Hematopoietic multipotent progenitor cell (in vitro differentiated cells): ENCODE measurements around the gene ACOD1. TPM values are rescaled to one million over a fixed set of nuclear protein-coding genes. Genes with fewer than 3 reads are reported as not detected.
"Not testable (repeated sequence)": the region's sequence is repeated elsewhere in the genome, so short reads cannot be mapped to it uniquely, and the experiment has no call there.

Source experiments
- DNase-seq, 3 donors: peaks; one replicate each; pipeline ENCODE4 v3.0.0-alpha.2; 2011 to 2015; ENCODE audit warnings: low read depth in 2 of 3, low spot score in 2 of 3
- total RNA-seq: library from RNA; depleted of rRNA; stranded (reverse); fragments of >200 nt; gene quantifications from one replicate; pipeline ENCODE4 v1.2.3, GENCODE V29; 2012

Gene ACOD1
- total RNA-seq, 1 donor: not detected

DNA sequence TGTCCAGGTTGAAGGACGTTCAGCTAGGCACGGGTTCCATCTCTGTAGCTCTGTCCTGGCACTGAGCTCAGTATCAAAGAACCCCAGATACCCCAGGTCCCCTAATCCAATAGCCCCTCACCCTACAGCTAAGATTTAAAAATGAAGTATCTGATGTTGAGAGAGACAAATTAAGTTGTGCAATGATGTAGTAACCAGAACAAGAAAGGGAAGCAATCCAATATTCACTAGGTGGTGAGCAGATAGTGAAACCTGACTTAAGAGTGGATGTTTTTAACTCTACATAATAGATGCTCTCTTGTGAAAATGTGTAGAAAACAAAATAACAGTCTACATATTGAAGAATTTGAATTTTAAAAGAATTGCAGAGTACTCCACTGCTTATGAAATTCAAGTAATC lies 1.8 kb downstream of the ACOD1 start:
- no peak for DNase-seq

DNA sequence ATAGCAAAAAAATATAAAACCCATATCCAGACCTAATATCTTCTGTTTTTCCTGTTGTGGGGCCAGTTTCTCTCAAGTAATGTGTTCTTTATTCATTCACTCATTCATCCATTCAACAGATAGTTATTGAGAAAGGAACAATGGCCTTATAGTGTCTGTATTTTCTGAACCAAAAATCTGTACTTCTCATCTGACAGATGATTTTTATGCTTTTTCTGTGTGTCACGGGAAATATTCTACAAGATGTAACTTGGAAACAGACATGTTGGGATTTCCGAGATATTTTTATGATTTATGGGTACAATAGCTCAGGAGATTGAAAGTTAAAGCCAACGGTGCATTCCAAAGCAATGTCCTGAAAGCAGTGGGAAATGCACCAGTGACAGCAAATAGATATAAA lies 5.7 kb downstream of the ACOD1 start:
- DNase-seq: no peak

DNA sequence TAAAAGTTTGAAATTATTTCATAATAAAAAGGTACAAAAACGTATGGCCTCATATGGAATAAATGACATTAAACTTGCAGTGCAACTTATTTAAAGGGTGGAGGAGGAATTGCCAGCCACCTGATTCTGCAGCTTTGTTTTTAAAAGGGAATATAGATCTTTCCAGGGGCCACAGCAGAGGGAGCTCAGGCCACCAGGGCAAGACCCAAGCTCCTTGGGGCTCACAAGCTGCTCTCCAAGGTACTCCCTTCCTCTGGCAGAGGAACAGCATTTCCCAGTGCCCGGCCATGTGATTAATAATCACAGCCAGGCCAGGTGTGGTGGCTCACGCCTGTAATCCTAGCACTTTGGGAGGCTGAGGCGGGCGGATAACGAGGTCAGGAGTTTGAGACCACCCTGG lies 6.2 kb downstream of the ACOD1 start:
- no peak for DNase-seq

DNA sequence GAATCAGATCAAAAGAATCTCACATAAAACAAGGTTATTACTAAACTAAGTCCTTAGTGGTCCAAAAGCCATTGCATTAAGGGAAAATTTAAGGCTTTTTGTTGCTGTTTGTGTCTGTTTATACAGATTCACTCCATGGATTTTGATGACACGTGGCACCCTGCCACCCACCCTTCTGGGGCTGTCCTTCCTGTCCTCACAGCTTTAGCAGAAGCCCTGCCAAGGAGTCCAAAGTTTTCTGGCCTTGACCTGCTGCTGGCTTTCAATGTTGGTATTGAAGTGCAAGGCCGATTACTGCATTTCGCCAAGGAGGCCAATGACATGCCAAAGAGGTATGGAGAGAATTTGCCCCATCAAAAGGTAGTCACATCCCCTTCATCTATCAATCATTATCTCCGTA lies 6.9 kb downstream of the ACOD1 start:
- no peak for DNase-seq

DNA sequence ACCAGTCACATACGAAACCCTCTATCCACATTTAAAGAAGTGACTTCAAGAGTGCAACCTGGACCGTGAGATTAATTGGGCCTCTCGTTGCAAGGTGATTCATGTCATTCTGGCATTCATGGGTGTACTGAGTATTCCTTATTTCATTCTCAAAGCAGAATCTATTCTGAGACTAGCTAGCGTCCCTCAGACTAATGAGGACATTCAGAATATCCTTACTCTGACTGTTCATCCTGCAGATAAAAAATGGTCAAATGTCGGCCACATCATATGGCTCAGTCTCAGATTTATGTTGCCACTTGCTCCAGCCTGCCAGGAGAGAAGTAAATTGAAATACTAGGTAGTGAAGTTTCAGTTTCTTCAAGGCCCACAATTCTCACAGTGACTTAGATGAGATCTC lies 7.3 kb downstream of the ACOD1 start:
- DNase-seq: no peak

DNA sequence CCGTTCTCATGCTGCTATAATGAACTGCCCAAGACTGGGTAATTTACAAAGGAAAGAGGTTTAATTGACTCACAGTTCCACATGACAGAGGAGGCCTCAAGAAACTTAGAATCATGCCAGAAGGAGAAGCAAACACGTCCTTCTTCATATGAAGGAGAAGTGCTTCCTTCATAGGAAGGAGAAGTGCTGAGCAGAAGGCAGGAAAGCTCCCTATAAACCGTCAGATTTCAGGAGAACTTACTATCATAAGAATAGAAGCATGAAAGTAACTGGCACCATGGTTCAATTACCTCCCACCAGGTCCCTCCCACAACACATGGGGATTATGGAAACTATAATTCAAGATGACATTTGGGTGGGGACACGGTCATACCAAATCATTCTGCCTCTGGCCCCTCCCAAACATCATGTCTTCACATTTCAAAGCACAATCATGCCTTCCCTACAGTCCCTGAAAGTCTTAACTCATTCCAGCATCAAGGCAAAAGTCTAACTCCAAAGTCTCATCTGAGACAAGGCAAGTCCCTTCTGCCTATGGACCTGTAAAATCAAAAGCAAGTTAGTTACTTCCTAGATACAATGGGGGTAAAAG lies 10.6 kb downstream of the ACOD1 start:
- no peak for DNase-seq

DNA sequence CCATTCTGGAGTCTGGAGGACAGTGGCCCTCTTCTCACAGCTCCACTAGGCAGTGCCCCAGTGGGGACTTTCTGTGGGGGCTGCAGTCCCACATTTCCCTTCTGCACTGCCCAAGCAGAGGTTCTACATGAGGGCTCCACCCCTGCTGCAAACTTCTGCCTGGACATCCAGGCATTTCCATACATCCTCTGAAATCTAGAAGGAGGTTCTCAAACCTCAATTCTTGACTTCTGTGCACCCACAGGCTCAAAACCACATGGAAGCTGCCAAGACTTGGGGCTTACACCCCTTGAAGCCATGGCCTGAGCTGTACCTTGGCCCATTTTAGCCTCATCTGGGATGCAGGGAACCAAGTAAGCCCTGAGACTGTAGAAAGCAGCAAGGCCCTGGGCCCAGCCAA lies 11.4 kb downstream of the ACOD1 start:
- not testable (repeated sequence) for DNase-seq

DNA sequence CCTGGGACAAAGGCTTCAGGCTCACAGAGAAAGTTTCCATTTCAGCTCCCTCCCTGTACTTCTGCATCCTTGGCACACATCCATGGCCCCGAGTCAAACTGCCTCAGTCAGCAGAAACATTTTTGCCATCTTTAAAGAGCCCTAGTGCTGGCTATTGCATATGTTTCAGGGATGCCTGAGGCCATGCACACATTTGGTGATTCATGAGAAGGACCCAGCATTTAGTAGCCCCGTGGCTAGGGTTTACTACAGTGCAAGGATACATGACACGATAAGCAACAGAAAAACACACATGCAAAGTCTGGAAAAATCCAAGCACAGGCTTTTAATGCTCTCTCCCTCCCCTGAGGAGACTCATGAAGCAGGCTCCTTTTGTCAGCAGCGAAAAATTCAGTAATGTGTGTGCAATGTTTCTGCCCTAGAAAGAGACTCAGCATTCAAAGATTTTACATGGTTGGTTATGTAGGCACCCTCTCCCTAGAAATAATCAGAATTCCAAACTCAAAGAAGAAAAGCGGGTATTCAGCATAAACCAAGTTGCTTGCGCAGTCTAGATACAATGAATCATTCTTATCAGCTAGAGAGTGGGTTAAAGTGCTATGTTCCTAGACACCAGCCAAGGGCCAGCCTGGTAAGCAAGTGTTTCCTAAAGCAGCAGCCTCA lies 17.6 kb downstream of the ACOD1 start:
- no peak for DNase-seq

DNA sequence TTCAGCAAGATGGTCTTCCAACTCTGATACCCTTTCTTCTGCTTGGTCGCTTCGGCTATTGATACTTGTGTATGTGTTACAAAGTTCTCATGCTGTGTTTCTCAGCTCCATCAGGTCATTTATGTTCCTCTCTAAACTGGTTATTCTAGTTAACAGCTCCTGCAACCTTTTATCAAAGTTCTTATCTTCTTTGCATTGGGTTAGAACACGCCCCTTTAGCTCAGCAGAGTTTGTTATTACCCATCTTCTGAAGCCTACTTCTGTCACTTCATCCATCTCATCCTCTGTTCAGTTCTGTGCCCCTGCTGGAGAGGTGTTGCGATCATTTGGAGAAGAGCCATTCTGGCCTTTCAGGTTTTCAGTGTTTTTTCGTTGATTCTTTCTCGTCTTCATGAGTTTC lies 18.7 kb downstream of the ACOD1 start:
- DNase-seq: no peak

DNA sequence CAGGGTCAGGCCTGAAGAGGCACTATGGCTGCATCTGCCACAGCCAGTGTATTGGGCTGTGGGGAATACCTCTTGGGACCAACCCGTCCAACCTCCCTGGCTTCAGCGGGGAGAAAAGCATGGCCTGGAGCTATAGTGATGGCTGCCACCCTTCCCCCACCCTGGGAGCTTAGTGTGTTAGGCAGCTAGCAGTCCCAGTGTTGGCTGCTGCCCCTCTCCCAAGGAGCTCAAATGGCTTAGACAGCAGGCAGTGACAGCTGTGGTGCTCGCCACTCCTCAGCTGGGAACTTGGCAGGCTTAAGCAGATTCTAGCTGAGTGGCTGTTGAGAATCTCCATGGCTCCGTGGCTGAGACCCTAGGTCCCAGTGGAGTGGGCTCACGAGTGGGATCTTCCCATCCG lies 19.7 kb downstream of the ACOD1 start:
- DNase-seq: no peak

DNA sequence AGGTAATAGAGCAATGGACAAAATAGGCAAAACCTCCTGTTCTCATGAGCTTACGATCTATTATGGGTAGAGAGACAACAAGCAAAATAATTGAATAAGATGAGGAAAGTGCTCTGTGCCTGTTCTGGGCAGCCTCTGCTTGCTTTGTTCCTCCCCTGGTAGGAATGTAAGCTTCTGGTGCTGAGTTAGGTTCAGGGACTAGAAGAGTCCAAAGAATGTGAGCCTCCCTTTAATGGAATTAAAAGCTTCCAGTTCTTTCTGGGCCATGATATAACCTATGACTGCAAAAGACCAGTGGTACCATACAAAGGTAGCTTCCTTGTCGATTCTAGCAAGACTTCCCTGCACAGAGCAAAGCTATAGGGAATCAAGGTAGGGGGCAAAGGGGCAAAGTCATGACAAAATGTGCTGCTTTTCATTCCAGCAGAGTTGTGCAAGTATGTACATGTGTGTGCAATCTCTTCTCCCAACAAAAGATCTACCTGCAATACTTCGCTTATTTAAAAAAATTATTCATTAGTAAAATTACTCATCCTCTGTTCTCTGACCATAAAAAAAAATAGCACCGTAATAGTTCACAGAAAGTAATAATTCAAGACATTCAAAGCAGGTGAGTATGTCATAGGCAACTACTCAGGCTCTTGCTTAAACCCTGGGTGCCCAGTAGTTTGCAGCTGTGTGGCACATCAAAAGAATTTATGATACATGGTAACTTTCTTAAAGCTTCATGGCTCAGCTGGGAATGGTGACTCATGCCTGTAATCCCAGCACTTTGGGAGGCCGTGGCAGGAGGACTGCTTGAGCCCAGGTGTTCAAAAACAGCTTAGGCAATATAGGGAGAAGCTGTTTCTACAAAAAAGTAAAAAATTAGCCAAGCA lies 21.4 kb downstream of the ACOD1 start:
- no peak for DNase-seq

DNA sequence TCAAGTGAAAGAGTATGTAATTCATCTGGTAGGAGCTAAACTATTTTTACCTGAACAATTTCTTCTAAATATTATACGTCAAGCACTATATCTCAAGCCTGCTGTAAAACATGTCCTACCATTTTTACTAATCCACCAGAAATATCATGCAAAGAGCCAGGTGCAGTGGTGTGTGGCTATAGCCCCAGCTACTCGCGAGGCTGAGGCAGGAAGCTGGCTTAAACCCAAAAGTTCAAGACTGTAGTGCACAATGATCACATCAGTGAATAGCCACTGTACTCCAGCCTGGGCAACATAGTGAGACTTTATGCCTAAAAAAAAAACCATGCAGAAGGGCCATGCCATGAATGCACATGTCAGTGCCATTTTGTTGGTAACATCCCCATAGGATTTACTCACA lies 22.9 kb downstream of the ACOD1 start:
- no peak for DNase-seq

DNA sequence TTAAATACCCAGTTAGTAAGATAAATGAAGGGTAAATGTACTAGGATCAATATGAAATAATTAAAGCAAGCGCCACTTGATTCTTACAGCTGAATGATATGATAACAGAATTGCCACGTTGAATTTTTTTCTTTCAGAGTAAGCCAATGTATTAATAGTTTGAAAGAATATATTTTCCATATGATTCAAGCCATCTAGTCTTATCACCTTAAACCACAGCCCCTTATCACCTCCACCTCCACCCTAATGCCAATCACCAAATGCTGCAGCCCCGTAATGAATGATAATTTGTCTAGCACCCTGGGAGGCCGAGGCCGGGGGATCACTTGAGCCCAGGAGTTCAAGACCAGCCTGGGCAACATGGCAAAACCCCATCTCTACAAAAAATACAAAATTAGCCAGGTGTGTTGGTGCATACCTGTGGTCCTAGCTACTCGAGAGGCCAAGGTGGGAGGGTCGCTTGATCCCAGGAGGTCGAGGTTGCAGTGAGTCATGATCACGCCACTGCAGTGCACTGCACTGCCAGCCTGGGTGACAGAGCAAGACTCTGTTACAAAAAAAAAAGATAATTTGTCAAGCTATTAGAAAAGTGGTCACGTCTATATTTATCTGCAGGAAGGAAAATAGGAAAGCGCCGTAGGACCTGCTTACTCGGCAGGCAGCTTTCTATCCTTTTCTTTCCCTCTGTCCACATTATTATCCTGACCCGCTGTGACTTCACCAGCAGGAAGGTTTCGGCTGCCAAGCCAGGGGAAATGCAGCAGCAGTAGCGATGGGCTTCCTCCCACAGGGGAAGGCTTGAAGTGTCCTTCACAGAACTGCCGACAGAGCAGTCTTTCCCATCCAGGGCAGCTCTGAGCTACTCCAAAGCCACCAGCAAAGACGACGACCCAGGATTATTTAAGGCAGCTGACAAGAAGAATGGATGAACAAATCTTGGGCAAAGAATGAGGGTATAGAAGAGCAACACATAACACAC lies 23.8 kb downstream of the ACOD1 start:
- peak in 1 of 3 donors; percentile 32 for DNase-seq

DNA sequence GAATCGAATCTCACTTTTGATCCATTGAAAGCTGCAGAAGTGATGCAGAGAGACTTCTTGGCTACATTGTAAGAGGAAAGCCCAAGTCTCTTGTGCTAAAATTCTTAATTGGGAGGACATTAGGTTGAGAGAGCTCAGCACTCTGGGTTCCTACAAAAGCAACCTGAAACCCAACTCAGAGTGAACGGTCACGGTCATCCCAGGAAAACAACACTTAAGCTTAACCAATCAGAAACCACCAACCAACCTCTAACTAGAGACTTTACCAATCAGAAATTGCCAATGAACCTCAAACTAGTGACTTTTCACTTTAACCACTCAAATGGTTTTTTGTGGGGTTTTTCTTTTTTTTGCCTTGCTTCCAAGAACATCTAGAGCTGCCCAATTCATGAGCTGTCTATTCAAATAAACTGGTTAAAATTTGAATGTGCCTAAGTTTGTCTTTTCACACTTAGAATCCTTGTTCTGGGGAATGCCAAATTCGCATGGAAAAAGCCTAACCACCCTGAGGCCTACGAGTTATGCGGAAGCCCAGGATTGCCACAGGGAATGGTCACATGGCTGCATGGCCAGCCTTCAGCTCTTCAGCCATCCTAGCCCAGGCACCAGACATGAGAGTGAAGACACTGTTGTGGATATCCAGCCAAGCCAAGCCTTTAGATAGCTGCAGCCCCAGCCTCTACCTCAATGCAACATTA lies 25.8 kb downstream of the ACOD1 start:
- no peak for DNase-seq

DNA sequence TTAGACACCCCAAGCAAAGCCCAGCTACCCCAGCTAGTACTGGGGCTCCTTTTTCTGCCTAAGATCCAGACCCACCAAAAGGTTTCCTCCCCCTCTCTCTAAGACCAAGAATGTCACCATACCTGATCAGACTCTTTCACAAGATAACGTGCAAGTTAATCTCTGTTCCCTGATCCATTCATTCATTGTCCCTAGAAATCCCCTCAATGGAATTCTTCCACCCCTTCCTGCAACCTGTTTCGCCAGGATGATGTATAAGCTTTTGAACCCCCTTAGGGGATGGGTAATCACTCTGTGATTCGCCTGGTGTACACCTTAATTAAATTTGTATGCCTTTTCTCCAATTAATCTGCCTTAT lies 26.3 kb downstream of the ACOD1 start:
- no peak for DNase-seq

DNA sequence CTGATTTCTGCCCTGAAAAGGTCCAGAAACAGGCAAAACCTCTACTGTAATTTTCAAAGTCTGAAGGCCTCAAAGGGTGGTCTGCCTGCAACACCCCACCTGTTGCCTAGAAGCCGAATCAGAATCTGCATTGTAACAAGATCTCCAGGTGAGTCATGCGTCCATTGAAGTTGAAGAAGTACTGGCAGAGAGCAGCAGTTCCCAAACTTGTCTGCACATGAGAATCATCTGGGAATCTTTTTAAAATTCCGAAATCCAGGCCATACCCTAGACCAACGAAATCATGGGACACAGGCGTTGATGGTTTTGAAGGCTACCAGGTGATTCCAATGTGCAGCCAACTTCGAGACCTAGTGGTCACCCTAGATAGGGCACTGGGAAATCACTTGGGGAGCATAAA lies 27.6 kb downstream of the ACOD1 start:
- DNase-seq: no peak

DNA sequence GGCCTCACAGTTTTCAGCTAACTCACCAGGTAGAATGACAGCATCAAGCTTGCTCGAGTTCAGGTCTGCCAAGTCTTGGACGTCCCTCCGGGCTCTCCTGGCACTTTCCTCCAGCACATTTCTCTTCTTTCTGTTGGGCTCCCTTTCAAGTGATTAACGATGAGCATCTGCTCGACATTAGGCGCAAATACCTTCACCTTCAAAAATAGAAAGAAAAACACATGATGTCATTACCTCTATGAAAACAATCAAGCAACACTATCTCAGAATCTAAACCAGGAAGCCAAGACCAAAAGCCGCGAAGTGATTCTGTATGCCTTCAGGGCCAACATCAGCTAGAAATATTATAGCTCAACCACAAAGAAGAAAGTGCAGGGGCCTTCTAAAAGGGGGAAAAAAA lies 28.2 kb downstream of the ACOD1 start:
- DNase-seq: peak in 1 of 3 donors; percentile 60

DNA sequence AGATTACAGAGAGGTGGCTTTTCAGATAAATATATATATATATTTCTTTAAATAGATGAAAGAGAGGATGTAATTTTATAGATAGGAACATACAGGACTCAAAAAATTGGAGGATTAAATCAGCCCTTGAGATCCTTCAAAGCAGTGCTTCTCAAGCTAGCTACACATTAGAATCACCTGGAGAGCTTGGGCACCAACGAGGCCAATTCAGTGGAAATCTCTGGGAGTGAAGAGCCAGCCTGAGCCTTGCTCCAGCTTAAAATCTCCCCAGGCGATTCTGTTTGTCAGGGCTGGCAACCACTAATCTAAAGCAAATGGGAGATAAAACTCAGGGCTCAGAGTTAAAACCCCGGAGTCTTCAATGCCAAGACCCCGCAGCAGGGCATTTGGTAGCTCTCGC lies 28.6 kb downstream of the ACOD1 start:
- DNase-seq: no peak

DNA sequence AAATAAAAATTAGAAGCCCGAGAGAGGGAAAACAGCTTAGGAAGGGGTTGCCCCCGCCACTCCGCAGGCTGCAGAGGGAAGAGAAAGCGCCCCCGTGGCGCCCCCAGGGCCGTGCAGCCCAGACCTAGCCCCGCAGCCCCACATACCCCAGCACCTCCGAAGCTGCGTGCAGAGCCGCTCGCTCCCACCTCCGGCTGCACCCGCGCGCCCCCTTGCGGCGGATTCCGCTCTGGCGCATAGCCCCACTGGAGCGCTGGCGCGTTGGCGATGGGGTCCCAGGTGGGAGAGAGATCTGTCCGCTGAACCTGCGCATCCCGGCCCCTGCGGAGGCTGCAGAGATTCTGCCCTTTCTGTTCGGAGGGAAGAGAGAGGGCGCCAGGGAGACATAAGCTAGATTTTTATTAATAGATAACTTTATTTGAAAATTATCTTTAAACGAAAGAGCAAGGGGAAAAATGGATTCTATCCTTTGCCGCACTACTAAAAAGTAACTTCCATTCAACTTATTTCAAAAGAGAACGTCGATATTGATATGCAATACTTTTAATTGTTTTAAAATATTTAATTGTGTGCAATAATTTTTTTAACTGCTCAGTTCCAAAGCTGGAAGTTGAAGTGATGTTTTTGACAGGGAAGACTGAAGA lies 31.9 kb downstream of the ACOD1 start:
- peak; percentile 70 to 76 (median 72) for DNase-seq

DNA sequence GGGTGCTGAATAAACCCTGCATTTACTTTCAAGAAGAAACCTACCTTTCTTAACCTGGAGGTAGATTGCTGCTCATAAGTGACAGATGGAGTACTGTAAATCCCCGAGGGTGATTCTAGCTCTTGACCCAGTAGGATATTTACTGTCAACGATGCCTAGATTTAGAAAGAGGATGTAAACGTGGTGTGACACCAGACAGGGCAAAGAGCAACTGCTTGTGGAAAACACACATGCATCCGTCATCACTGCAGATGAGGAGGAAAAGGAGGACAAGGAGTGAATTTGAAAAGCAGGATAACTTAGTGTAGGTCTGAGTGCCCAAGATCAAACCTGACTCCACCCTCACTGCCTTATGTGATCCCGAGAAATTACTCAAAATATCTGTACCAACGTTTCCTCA lies 33.8 kb downstream of the ACOD1 start:
- DNase-seq: no peak
